Measurements from ENCODE around the gene CD4.

- TF ChIP-seq, protein P1, sequence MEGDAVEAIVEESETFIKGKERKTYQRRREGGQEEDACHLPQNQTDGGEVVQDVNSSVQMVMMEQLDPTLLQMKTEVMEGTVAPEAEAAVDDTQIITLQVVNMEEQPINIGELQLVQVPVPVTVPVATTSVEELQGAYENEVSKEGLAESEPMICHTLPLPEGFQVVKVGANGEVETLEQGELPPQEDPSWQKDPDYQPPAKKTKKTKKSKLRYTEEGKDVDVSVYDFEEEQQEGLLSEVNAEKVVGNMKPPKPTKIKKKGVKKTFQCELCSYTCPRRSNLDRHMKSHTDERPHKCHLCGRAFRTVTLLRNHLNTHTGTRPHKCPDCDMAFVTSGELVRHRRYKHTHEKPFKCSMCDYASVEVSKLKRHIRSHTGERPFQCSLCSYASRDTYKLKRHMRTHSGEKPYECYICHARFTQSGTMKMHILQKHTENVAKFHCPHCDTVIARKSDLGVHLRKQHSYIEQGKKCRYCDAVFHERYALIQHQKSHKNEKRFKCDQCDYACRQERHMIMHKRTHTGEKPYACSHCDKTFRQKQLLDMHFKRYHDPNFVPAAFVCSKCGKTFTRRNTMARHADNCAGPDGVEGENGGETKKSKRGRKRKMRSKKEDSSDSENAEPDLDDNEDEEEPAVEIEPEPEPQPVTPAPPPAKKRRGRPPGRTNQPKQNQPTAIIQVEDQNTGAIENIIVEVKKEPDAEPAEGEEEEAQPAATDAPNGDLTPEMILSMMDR (IDR thresholded peaks at IDR 0.05; ENCODE audit: low read depth, low read length, poor library complexity, severe bottlenecking) = no peak
- TF ChIP-seq EZH2phosphoT487 (IDR thresholded peaks at IDR 0.05; ENCODE audit: borderline replicate concordance, low read length) = no peak
These were observed 62.8 kb downstream of the CD4 start, which contains the start of gene USP5 for GRCh38 chr12:6851921-6852650.
